ENCODE results near the gene GIN1.
A peak's percentile ranks its signal among the peaks of the same experiment; 100 is the strongest.
"Not testable (repeated sequence)": the region's sequence is repeated elsewhere in the genome, so short reads cannot be mapped to it uniquely, and the experiment has no call there.

GIN1 gene

GRCh38 chr5:103119765-103120606 is at the start of gene GIN1, which contains the start of gene PPIP5K2:
TSS of gene GIN1 (minus strand) at chr5:103120138. CDS start at chr5:103108707, 11,431 bp downstream.
TSS of gene PPIP5K2 (plus strand) at chr5:103120301. CDS start at chr5:103129590, 9,289 bp downstream.
- peak; percentile 87 to 97 (median 92) for DNase-seq

- no peak for DNase-seq
Measured at GRCh38 chr5:103166706-103167105, 46.8 kb upstream of the GIN1 start.

GRCh38 chr5:103151156-103151555 is 31.2 kb upstream of the GIN1 start:
- DNase-seq = no peak

- DNase-seq = no peak
Measured at GRCh38 chr5:103148213-103148612, 28.3 kb upstream of the GIN1 start.

- DNase-seq = no peak
Measured at GRCh38 chr5:103145196-103145595, 25.3 kb upstream of the GIN1 start.

- not testable (repeated sequence) for DNase-seq
Measured at GRCh38 chr5:103142132-103142531, 22.2 kb upstream of the GIN1 start.

GRCh38 chr5:103139264-103139865 is 19.4 kb upstream of the GIN1 start:
- peak; percentile 44 to 71 (median 66) for DNase-seq

- DNase-seq = no peak
Measured at GRCh38 chr5:103138202-103138690, 18.3 kb upstream of the GIN1 start.

GRCh38 chr5:103135461-103135860 is 15.5 kb upstream of the GIN1 start:
- DNase-seq = no peak

- no peak for DNase-seq
Measured at GRCh38 chr5:103133231-103133630, 13.3 kb upstream of the GIN1 start.

GRCh38 chr5:103132684-103133083 is 12.7 kb upstream of the GIN1 start:
- no peak for DNase-seq

- no peak for DNase-seq
Measured at GRCh38 chr5:103128202-103128601, 8.3 kb upstream of the GIN1 start.

- no peak for DNase-seq
Measured at GRCh38 chr5:103127292-103127817, 7.4 kb upstream of the GIN1 start.

GRCh38 chr5:103126557-103126956 is 6.6 kb upstream of the GIN1 start:
- no peak for DNase-seq

- DNase-seq = no peak
Measured at GRCh38 chr5:103122242-103122641, 2.3 kb upstream of the GIN1 start.

- no peak for DNase-seq
Measured at GRCh38 chr5:103120607-103121200, 766 bp upstream of the GIN1 start.

GRCh38 chr5:103119070-103119764 is 721 bp downstream of the GIN1 start:
- DNase-seq = no peak

- no peak for DNase-seq
Measured at GRCh38 chr5:103117471-103117991, 2.4 kb downstream of the GIN1 start.

- DNase-seq = no peak
Measured at GRCh38 chr5:103114440-103114839, 5.5 kb downstream of the GIN1 start.

GRCh38 chr5:103112910-103113309 is 7.0 kb downstream of the GIN1 start:
- DNase-seq = no peak

- no peak for DNase-seq
Measured at GRCh38 chr5:103111468-103111867, 8.5 kb downstream of the GIN1 start.

- DNase-seq = no peak
Measured at GRCh38 chr5:103110403-103110802, 9.5 kb downstream of the GIN1 start.

GRCh38 chr5:103109277-103109676 is 10.7 kb downstream of the GIN1 start:
- no peak for DNase-seq

All from activated CD4-positive, CD25-positive, alpha-beta regulatory T cell (primary cell).